Measurements from ENCODE around the gene CCDC92B. TPM values are rescaled to one million over a fixed set of nuclear protein-coding genes. Genes with fewer than 3 reads are reported as not detected.
"Not testable (repeated sequence)": the region's sequence is repeated elsewhere in the genome, so short reads cannot be mapped to it uniquely, and the experiment has no call there.

CCDC92B gene
- total RNA-seq, 1 experiment from 2014 or later, result 0.66 TPM

- no TSS peak for BruUV-seq (replicated peaks)
- H3K36me3 ChIP-seq (ENCODE audit: control insufficient read depth, insufficient read depth, low read length), result no peaks in the 10 kb centered on the region
- intact Hi-C loops (cut with micrococcal nuclease; ENCODE audit: unreplicated experiment), result no loop called here
- Mint-ChIP-seq H3K9me3 (ENCODE audit: unreplicated experiment) (no peaks in the 10 kb centered on the region), H3K36me3 (ENCODE audit: insufficient read depth, unreplicated experiment) (no peaks in the 10 kb centered on the region), H3K27ac (ENCODE audit: unreplicated experiment) (no peak overlapping the region), H3K4me3 (ENCODE audit: unreplicated experiment) (no peak overlapping the region), H3K4me1 (ENCODE audit: low read depth, unreplicated experiment) (peaks cover 6% of the 10 kb centered on the region), H3K27me3 (ENCODE audit: insufficient read depth, unreplicated experiment) (no peaks in the 10 kb centered on the region)
- no peak overlapping the region for H3K4me3 ChIP-seq (ENCODE audit: low read depth, low read length)
- no peak for DNase-seq
- TF ChIP-seq, protein P1, sequence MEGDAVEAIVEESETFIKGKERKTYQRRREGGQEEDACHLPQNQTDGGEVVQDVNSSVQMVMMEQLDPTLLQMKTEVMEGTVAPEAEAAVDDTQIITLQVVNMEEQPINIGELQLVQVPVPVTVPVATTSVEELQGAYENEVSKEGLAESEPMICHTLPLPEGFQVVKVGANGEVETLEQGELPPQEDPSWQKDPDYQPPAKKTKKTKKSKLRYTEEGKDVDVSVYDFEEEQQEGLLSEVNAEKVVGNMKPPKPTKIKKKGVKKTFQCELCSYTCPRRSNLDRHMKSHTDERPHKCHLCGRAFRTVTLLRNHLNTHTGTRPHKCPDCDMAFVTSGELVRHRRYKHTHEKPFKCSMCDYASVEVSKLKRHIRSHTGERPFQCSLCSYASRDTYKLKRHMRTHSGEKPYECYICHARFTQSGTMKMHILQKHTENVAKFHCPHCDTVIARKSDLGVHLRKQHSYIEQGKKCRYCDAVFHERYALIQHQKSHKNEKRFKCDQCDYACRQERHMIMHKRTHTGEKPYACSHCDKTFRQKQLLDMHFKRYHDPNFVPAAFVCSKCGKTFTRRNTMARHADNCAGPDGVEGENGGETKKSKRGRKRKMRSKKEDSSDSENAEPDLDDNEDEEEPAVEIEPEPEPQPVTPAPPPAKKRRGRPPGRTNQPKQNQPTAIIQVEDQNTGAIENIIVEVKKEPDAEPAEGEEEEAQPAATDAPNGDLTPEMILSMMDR (IDR thresholded peaks at IDR 0.05; ENCODE audit: insufficient read depth in 1 of 2, low read depth in 1 of 2, low read length in 1 of 2, severe bottlenecking in 1 of 2, unreplicated experiment in 1 of 2), result no peak
- H3K4me1 ChIP-seq, result peaks cover 4% of the 10 kb centered on the region; the same call in 1 of the 2 replicates
- ChIA-PET POLR2A (interaction anchor here (0.6 kb wide), 1 partner anchor 847 kb away, joined by 4 read pairs; the partner anchor contains the start of genes CTNS and SHPK), CTCF (interaction anchor here (0.7 kb wide), 1 partner anchor 112 kb away, joined by 3 read pairs; no protein-coding TSS in a partner anchor)
- no peaks in the 10 kb centered on the region for H3K27me3 ChIP-seq (replicated peaks; ENCODE audit: control insufficient read depth, insufficient read depth, low read length)
- no peaks in the 10 kb centered on the region for H3K9me3 ChIP-seq
These were observed 40.2 kb upstream of the CCDC92B start for GRCh38 chr17:2789700-2790099.

DNA sequence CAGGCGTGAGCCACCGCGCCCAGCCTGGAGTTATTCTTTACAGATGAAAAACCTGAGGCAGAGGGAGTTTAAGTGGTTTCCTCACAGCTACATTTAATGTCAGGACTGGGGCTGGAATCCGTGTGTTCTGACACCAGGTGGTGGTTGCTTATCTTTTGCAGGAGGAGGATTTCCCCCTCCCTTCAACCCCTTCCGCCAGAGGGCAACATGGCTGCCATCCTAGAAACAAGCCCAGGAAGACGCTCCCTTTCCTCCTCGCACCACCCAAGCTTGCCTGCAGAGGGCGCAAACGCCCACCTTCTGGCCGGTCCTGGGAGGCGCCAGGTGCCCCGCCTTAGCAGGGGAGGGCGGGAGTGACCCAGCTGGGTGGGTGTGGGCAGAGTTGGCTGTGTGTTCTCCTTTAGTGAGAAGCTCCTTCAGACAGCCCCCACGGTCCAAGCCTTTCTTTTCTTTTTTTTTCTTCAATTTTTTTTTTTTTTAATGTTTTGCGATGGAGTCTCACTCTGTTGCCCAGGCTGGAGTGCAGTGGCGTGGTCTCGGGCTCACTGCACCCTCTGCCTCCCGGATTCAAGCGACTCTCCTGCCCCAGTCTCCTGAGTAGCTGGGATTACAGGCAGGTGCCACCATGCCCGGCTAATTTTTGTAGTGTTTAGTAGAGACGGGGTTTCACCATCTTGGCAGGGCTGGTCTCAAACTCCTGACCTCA is 36.9 kb upstream of the CCDC92B start:
- intact Hi-C loops (cut with micrococcal nuclease; ENCODE audit: unreplicated experiment), result loop anchor here (1.0 to 2.0 kb wide), 3 partner anchors 9 to 227 kb away; no protein-coding TSS in a partner anchor
- no peaks in the 10 kb centered on the region for H3K36me3 Mint-ChIP-seq (ENCODE audit: insufficient read depth, unreplicated experiment)
- Histone ChIP-seq H3K9me3 (no peaks in the 10 kb centered on the region), H3K36me3 (ENCODE audit: control insufficient read depth, insufficient read depth, low read length) (no peaks in the 10 kb centered on the region), H3K4me1 (peaks cover 4% of the 10 kb centered on the region; the same call in 1 of the 2 replicates), H3K27me3 (replicated peaks; ENCODE audit: control insufficient read depth, insufficient read depth, low read length) (no peaks in the 10 kb centered on the region), H3K4me3 (ENCODE audit: low read depth, low read length) (no peak overlapping the region)
- H3K4me1 Mint-ChIP-seq (ENCODE audit: low read depth, unreplicated experiment), result peaks cover 6% of the 10 kb centered on the region
- no peaks in the 10 kb centered on the region for H3K27me3 Mint-ChIP-seq (ENCODE audit: insufficient read depth, unreplicated experiment)
- peak; percentile 95 to 98 for DNase-seq
- ChIA-PET CTCF (interaction anchor here (0.6 to 1.8 kb wide), 18 partner anchors 10 to 404 kb away, joined by 3 to 22 read pairs (median 4); no protein-coding TSS in a partner anchor), POLR2A (interaction anchor here (1.1 kb wide), 1 partner anchor 12 kb away, joined by 5 read pairs; no protein-coding TSS in a partner anchor)
- H3K4me3 Mint-ChIP-seq (ENCODE audit: unreplicated experiment), result no peak overlapping the region
- TF ChIP-seq, protein P1 (IDR thresholded peaks at IDR 0.05; ENCODE audit: insufficient read depth in 1 of 2, low read depth in 1 of 2, low read length in 1 of 2, severe bottlenecking in 1 of 2, unreplicated experiment in 1 of 2), result peak; percentile 94 to 96
- BruUV-seq (replicated peaks), result no TSS peak
- no peaks in the 10 kb centered on the region for H3K9me3 Mint-ChIP-seq (ENCODE audit: unreplicated experiment)
- H3K27ac Mint-ChIP-seq (ENCODE audit: unreplicated experiment), result no peak overlapping the region

- H3K4me1 Mint-ChIP-seq (ENCODE audit: low read depth, unreplicated experiment); DNase-seq; H3K4me3 Mint-ChIP-seq (ENCODE audit: unreplicated experiment); H3K4me1 ChIP-seq; BruUV-seq (replicated peaks); H3K27me3 Mint-ChIP-seq (ENCODE audit: insufficient read depth, unreplicated experiment); H3K27ac Mint-ChIP-seq (ENCODE audit: unreplicated experiment); H3K36me3 ChIP-seq (ENCODE audit: control insufficient read depth, insufficient read depth, low read length); intact Hi-C loops (cut with micrococcal nuclease; ENCODE audit: unreplicated experiment); H3K9me3 Mint-ChIP-seq (ENCODE audit: unreplicated experiment); H3K36me3 Mint-ChIP-seq (ENCODE audit: insufficient read depth, unreplicated experiment); H3K9me3 ChIP-seq; H3K4me3 ChIP-seq (ENCODE audit: low read depth, low read length); H3K27me3 ChIP-seq (replicated peaks; ENCODE audit: control insufficient read depth, insufficient read depth, low read length): not testable (repeated sequence)
- ChIA-PET POLR2A (interaction anchor here (1.1 kb wide), 1 partner anchor 11 kb away, joined by 5 read pairs; no protein-coding TSS in a partner anchor), CTCF (interaction anchor here (0.6 to 1.8 kb wide), 15 partner anchors 9 to 1591 kb away, joined by 3 to 22 read pairs (median 4); no protein-coding TSS in a partner anchor)
These were observed 35.9 kb upstream of the CCDC92B start for GRCh38 chr17:2785376-2785775.

Data from Caco-2 (cell line).